ENCODE data around the gene FCAMR. TPM values are rescaled to one million over a fixed set of nuclear protein-coding genes. Genes with fewer than 3 reads are reported as not detected.

Gene FCAMR
- total and polyA plus RNA-seq, 11 donors = not detected

- Histone ChIP-seq H3K27ac (no peak overlapping the region), H3K9me3 (no peaks in the 10 kb centered on the region)
- intact Hi-C loops (cut with DNase I) = no loop called here
Measured at GRCh38 chr1:207003210-207003609, 33.0 kb upstream of the FCAMR start.

DNA sequence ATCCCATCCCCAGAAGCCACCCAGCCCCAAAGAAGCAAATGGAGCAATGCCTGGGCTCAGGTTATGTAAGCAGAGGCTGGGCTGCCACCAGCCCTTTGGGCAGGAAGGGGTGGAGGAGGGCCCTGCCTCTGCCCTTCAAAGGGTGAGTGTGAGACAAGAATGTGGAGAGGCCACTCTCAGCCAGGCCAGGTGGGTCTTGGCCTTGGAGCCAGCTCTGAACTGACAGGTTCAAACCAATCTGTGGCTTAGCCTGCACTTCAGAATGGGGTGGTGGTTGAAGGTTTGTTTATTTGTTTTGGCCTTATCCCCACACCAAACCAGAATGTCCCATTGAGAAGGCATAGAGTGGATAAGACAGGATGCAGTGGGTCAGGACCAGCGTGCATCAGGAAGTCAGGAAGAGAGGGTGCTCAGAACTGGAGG lies 32.5 kb upstream of the FCAMR start:
- Histone ChIP-seq H3K36me3 (no peaks in the 10 kb centered on the region), H3K27ac (no peak overlapping the region), H3K9me3 (no peaks in the 10 kb centered on the region), H3K4me3 (no peak overlapping the region), H3K4me1 (peaks cover 0 to 4% (median 0%) of the 10 kb centered on the region in 12 donors), H3K27me3 (no peaks in the 10 kb centered on the region)
- 25 to 76% (median 57%) methylated on average over 1 of the region's 1 CpG for WGBS, 4 donors
- no peak for ATAC-seq
- TF ChIP-seq, protein P1, sequence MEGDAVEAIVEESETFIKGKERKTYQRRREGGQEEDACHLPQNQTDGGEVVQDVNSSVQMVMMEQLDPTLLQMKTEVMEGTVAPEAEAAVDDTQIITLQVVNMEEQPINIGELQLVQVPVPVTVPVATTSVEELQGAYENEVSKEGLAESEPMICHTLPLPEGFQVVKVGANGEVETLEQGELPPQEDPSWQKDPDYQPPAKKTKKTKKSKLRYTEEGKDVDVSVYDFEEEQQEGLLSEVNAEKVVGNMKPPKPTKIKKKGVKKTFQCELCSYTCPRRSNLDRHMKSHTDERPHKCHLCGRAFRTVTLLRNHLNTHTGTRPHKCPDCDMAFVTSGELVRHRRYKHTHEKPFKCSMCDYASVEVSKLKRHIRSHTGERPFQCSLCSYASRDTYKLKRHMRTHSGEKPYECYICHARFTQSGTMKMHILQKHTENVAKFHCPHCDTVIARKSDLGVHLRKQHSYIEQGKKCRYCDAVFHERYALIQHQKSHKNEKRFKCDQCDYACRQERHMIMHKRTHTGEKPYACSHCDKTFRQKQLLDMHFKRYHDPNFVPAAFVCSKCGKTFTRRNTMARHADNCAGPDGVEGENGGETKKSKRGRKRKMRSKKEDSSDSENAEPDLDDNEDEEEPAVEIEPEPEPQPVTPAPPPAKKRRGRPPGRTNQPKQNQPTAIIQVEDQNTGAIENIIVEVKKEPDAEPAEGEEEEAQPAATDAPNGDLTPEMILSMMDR (IDR thresholded peaks at IDR 0.05) = no peak
- TF ChIP-seq POLR2A (IDR thresholded peaks at IDR 0.05) = no peak
- DNase-seq = no peak
- intact Hi-C loops (cut with DNase I) = no loop called here

More at GRCh38 chr1:207003210-207003609, 33.0 kb upstream of the FCAMR start:
- no peaks in the 10 kb centered on the region for H3K27me3 ChIP-seq
- TF ChIP-seq, protein P1 (IDR thresholded peaks at IDR 0.05) = no peak
- TF ChIP-seq POLR2A (IDR thresholded peaks at IDR 0.05) = no peak
- no peaks in the 10 kb centered on the region for H3K36me3 ChIP-seq
- H3K4me3 ChIP-seq = no peak overlapping the region
- ATAC-seq (no peak), DNase-seq (no peak)
- WGBS, 4 donors = 88 to 93% (median 89%) methylated on average over 4 of the region's 4 CpGs
- peaks cover 0 to 4% (median 0%) of the 10 kb centered on the region in 12 donors for H3K4me1 ChIP-seq

- Histone ChIP-seq H3K4me3 (no peak overlapping the region), H3K4me1 (peaks cover 0 to 4% (median 0%) of the 10 kb centered on the region in 12 donors), H3K9me3 (no peaks in the 10 kb centered on the region), H3K27ac (no peak overlapping the region), H3K27me3 (peaks cover 0 to 5% (median 0%) of the 10 kb centered on the region in 9 donors), H3K36me3 (no peaks in the 10 kb centered on the region)
- intact Hi-C loops (cut with DNase I) = no loop called here
- DNase-seq (no peak), ATAC-seq (no peak)
- 78 to 90% (median 84%) methylated on average over 5 of the region's 5 CpGs for WGBS, 4 donors
- TF ChIP-seq, protein P1 (IDR thresholded peaks at IDR 0.05) = no peak
- TF ChIP-seq POLR2A (IDR thresholded peaks at IDR 0.05) = no peak
Measured at GRCh38 chr1:207001492-207002245, 31.4 kb upstream of the FCAMR start.

DNA sequence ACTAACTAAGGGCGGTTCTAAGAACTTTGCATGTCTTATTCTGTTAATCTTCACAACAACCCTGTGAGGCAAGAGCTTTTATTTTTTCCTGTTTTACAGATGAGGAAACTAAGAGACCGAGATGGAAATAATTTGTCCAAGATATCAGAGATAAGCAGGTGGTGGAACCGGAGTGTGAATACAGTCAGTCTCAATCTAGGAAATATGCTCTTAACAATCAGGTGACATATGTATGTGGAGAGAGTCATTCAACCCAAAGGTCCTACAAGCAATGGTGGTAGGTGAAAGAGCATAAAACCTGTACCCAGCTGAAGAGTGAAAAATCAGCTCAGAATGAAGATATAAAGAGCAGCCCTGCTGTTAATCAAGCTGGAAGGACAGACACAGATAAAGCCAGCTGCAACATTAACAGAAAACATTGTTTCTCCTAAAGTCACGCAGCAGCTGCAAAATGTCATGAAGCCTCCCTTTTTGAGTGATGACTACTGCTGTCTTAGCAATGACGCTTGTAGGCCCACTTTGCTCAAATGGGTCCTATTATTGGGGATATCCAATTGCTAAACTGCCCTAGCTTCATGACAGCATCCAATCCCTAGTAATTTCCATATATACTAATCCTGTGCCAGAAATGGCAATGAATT lies 30.5 kb upstream of the FCAMR start:
- no peak for DNase-seq
- intact Hi-C loops (cut with DNase I) = no loop called here
- Histone ChIP-seq H3K4me3 (no peak overlapping the region), H3K9me3 (no peaks in the 10 kb centered on the region), H3K27me3 (peaks cover 0 to 5% (median 0%) of the 10 kb centered on the region in 9 donors), H3K4me1 (peaks cover 0 to 4% (median 0%) of the 10 kb centered on the region in 12 donors), H3K27ac (no peak overlapping the region), H3K36me3 (no peaks in the 10 kb centered on the region)
- no peak for ATAC-seq
- TF ChIP-seq, protein P1 (IDR thresholded peaks at IDR 0.05) = no peak
- TF ChIP-seq POLR2A (IDR thresholded peaks at IDR 0.05) = no peak
- 58 to 62% (median 60%) methylated on average over 5 of the region's 5 CpGs for WGBS, 4 donors
